Measurements from ENCODE around the gene TCN1. TPM values are rescaled to one million over a fixed set of nuclear protein-coding genes. Genes with fewer than 3 reads are reported as not detected.
"Not testable (repeated sequence)": the region's sequence is repeated elsewhere in the genome, so short reads cannot be mapped to it uniquely, and the experiment has no call there.

TCN1 gene
- total RNA-seq, 1 donor from 2014 or later: 1.3 TPM

DNA sequence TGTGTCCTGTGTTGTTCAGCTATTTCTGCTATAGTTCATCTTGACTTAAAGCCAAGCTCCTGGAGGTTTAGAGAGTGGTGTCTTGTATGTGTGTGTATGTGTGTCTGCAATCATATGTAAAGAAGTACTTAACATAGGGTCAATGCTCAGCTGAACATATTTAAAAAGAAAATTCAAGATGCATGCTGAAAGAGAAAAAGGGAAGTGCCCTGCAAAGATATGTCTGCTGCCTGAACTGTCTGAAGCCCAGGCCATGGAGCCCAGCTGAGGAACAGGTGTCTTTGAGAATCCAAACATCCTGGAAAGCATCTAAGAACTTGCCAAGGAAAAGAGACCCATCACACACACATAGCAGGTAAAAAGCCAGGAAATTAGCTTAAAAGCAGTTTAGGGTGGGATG is 6.6 kb downstream of the TCN1 start:
- no peak for DNase-seq (ENCODE audit: low read depth)
- H3K4me3 ChIP-seq (ENCODE audit: low read depth, low read length): no peak overlapping the region
- TF ChIP-seq, protein P1, sequence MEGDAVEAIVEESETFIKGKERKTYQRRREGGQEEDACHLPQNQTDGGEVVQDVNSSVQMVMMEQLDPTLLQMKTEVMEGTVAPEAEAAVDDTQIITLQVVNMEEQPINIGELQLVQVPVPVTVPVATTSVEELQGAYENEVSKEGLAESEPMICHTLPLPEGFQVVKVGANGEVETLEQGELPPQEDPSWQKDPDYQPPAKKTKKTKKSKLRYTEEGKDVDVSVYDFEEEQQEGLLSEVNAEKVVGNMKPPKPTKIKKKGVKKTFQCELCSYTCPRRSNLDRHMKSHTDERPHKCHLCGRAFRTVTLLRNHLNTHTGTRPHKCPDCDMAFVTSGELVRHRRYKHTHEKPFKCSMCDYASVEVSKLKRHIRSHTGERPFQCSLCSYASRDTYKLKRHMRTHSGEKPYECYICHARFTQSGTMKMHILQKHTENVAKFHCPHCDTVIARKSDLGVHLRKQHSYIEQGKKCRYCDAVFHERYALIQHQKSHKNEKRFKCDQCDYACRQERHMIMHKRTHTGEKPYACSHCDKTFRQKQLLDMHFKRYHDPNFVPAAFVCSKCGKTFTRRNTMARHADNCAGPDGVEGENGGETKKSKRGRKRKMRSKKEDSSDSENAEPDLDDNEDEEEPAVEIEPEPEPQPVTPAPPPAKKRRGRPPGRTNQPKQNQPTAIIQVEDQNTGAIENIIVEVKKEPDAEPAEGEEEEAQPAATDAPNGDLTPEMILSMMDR (conservative IDR thresholded peaks at IDR 0.05; ENCODE audit: low read depth, low read length): no peak

DNA sequence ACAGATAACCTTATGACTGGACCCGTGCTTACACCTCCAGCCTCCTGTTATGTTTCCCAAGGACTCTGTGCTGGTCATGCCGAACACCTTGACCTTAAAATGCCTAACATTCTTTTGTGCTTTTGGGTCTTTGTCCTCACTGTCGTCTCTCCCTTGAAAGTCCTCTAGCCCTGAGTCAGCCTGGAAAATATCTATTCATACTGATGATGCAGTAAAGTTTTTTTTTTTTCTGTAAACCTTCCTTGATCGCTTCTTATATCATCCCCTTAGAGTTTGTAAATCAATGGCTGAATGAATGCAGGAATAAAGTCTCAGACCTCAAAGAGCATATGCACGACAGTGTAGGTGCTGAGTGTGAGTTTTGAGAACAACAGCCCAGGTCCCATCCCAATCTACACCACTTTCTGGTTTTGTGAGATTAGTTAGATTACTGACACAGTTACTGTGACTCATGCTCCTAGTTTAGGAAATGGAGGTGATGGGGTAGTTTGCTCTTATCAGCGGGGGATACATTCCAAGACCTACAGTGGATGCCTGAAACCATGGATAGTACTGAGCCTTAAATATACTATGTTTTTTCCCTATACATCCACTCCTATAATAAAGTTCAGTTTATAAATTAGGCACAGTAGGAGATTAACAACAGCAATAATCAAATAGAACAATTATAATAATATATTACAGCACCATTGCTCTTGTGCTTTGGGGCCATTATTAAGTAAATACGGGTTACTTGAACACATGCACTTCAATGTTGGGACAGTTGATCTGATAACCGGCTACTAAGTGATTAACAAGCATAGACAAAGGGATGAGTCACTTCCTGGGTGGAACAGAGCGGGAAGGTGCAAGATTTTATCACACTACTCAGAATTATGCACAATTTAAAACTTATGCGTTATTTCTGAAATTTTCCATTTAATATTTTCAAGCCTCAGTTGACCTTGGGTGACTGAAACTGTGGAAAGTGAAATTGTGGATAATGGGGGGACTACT is 8.6 kb downstream of the TCN1 start:
- TF ChIP-seq, protein P1 (conservative IDR thresholded peaks at IDR 0.05; ENCODE audit: low read depth, low read length): no peak
- no peak overlapping the region for H3K4me3 ChIP-seq (ENCODE audit: low read depth, low read length)
- DNase-seq (ENCODE audit: low read depth): peak; percentile 47

DNA sequence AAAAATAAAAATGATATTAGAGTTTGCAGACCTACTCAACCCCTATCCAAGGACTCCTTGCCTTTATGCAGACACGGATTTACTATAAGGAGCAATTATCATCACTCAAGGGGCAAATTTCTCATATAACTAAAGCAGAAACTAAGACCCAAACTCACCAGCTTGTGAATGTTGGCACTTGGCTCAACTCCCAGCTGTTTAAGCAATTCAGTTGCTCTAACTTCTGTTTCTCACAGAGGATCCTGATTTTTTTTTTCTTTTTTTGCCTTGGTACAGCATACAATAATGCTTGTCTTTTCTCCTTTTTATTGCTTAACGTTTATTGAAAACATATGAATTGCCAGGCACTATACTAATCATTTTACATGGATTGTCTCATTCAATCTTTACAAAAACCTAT is 11.4 kb downstream of the TCN1 start:
- H3K4me3 ChIP-seq (ENCODE audit: low read depth, low read length): no peak overlapping the region
- no peak for DNase-seq (ENCODE audit: low read depth)
- TF ChIP-seq, protein P1 (conservative IDR thresholded peaks at IDR 0.05; ENCODE audit: low read depth, low read length): no peak

DNA sequence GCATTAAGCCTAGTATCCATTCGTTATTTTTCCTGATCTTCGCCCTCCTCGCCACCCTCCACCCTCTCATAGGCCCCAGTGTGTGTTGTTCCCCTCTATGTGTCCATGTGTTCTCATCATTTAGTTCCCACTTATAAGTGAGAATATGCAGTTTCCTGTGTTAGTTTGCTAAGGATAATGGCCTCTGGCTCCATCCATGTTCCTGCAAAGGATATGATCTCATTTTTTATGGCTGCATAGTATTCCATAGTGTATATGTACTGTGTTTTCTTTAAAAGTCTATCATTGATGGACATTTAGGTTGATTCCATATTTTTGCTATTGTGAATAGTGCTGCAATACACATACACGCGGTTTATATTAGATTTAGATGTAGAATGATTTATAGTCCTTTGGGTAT is 14.9 kb downstream of the TCN1 start:
- H3K4me3 ChIP-seq (ENCODE audit: low read depth, low read length); DNase-seq (ENCODE audit: low read depth): not testable (repeated sequence)

DNA sequence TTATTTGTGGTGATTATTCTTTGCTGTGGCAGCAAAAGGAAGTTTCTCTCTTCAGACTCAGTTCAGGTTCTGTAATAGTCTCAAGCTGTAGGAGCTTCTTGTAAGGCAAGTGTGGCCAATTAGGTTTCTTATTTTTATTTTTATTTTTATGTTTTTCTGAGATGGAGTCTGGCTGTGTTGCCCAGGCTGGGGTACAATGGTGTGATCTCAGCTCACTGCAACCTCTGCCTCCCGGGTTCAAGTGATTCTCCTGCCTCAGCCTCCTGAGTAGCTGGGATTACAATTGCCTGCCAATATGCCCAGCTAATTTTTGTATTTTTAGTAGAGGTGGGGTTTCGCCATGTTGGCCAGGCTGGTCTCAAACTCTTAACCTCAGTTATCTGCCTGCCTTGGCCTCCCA is 16.7 kb downstream of the TCN1 start:
- not testable (repeated sequence) for H3K4me3 ChIP-seq (ENCODE audit: low read depth, low read length); DNase-seq (ENCODE audit: low read depth)

DNA sequence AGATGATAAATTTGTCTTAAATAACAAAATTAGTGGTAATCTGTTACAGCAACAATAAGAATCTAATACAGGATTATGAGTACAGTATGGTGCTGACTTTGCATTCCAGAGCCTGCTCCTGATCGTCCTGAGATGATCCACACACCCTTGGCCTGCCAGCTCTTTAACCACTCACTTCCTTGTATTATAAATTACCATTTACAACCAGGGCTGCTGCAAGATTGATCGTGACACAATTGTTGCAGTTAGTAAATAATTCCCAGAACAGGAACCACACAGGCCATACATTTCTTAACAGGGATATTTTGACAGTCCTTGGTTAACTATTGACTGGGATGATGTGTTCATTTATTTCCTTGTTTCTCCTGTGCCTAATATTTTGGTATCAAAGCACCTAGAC is 17.2 kb downstream of the TCN1 start:
- TF ChIP-seq, protein P1 (conservative IDR thresholded peaks at IDR 0.05; ENCODE audit: low read depth, low read length): no peak
- H3K4me3 ChIP-seq (ENCODE audit: low read depth, low read length): no peak overlapping the region
- peak; percentile 85 for DNase-seq (ENCODE audit: low read depth)

DNA sequence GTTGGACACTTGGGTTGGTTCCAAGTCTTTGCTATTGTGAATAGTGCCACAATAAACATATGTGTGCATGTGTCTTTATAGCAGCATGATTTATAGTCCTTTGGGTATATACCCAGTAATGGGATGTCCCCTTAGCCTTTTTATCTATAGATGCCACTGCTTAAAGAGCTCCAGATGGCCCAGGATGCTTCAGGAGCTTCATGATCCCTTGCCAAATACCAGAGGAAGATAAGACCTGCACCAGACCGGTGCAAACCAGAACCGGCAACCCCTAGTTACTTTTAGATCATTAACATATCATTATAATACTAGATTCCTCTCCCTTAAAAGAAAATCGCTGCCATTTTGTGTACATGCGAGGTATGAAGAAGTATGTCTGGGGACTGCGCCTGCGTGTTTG is 17.8 kb downstream of the TCN1 start:
- DNase-seq (ENCODE audit: low read depth); H3K4me3 ChIP-seq (ENCODE audit: low read depth, low read length): not testable (repeated sequence)

DNA sequence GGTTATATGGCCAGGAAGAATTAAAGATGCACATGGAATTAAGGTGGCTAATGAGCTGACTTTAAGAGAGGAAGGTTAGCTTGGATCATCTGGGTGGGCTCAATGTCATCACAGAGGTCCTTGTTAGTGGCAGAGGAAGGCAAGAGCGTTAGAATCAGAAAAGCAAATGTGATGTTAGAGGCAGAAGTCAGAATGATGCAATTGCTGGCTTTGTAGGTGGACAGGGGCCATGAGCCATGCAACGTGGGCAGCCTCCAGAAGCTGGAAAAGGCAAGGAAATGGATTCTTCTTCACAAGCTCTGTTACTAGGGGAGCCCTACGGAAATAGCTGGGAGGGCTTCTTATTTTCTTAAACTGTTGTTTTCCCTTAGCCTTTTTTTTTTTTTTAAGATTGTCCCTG is 18.7 kb downstream of the TCN1 start:
- DNase-seq (ENCODE audit: low read depth): no peak

More for the DNA sequence above, 18.7 kb downstream of the TCN1 start:
- H3K4me3 ChIP-seq (ENCODE audit: low read depth, low read length): no peak overlapping the region
- TF ChIP-seq, protein P1 (conservative IDR thresholded peaks at IDR 0.05; ENCODE audit: low read depth, low read length): no peak
